SK-N-SH treated with all-trans-retinoic acid at 6 μM for 48 hours (cell line): ENCODE measurements around the gene BICDL1.

ENCODE experiments used
- ATAC-seq: fragments of 200-7000 bp; cut with Tn5 transposase; 3 replicates; pipeline ENCODE4 v1.9.1; 2020; ENCODE audit warnings: mild to moderate bottlenecking, moderate library complexity
- ARNTL ChIP-seq: fragments of 450-650 bp; formaldehyde crosslinking; IDR thresholded peaks from 2 replicates; pipeline ENCODE4 v1.5.0; 2020; ENCODE audit warnings: low read depth, mild to moderate bottlenecking, moderate library complexity, borderline replicate concordance
- BACH2 ChIP-seq: fragments of 250-450 bp; sonication (Bioruptor Pico); IDR thresholded peaks from 2 replicates; pipeline ENCODE4 v1.9.0; 2021; ENCODE audit warnings: mild to moderate bottlenecking, borderline replicate concordance
- CSDC2 ChIP-seq: fragments of 250-450 bp; sonication (Bioruptor Pico); IDR thresholded peaks from 2 replicates; pipeline ENCODE4 v1.5.0; 2020; ENCODE audit warnings: mild to moderate bottlenecking, moderate library complexity
- CSRNP3 ChIP-seq: fragments of 250-450 bp; sonication (Bioruptor Pico); IDR thresholded peaks from 2 replicates; pipeline ENCODE4 v1.5.1; 2021; ENCODE audit warnings: mild to moderate bottlenecking, moderate library complexity
- GLIS3 ChIP-seq: fragments of 250-450 bp; sonication (Bioruptor Pico); IDR thresholded peaks from 2 replicates; pipeline ENCODE4 v1.5.0; 2020; ENCODE audit warnings: mild to moderate bottlenecking, moderate library complexity
- ISL1 ChIP-seq: fragments of 250-450 bp; sonication (Bioruptor Pico); IDR thresholded peaks from 2 replicates; pipeline ENCODE4 v2.1.2; 2022; ENCODE audit warnings: mild to moderate bottlenecking, moderate library complexity
- OSR1 ChIP-seq: fragments of 250-450 bp; sonication (Bioruptor Pico); IDR thresholded peaks from 2 replicates; pipeline ENCODE4 v1.8.0; 2022; ENCODE audit warnings: moderate library complexity, mild to moderate bottlenecking, inconsistent platforms
- PATZ1 ChIP-seq: fragments of 250-450 bp; sonication (Bioruptor Pico); IDR thresholded peaks from 2 replicates; pipeline ENCODE4 v1.8.0; 2020; ENCODE audit warnings: mild to moderate bottlenecking, moderate library complexity, borderline replicate concordance
- PPARA ChIP-seq: fragments of 250-450 bp; sonication (Bioruptor Pico); IDR thresholded peaks from 2 replicates; pipeline ENCODE4 v1.5.0; 2020; ENCODE audit warnings: mild to moderate bottlenecking, borderline replicate concordance
- RARB ChIP-seq: fragments of 250-450 bp; sonication (Bioruptor Pico); IDR thresholded peaks from 2 replicates; pipeline ENCODE4 v1.8.0; 2021; ENCODE audit warnings: mild to moderate bottlenecking, moderate library complexity
- SNAI2 ChIP-seq: fragments of 250-450 bp; sonication (Bioruptor Pico); IDR thresholded peaks from 2 replicates; pipeline ENCODE4 v1.5.0; 2020; ENCODE audit warnings: mild to moderate bottlenecking, moderate library complexity
- TCF4 ChIP-seq: fragments of 250-450 bp; sonication (Bioruptor Pico); IDR thresholded peaks from 2 replicates; pipeline ENCODE4 v1.8.0; 2021; ENCODE audit warnings: mild to moderate bottlenecking, moderate library complexity, borderline replicate concordance
- TOX ChIP-seq: fragments of 250-450 bp; sonication (Bioruptor Pico); IDR thresholded peaks from 2 replicates; pipeline ENCODE4 v1.8.0; 2021; ENCODE audit warnings: mild to moderate bottlenecking, moderate library complexity, borderline replicate concordance
- ZC3H10 ChIP-seq: fragments of 250-450 bp; sonication (Bioruptor Pico); IDR thresholded peaks from 2 replicates; pipeline ENCODE4 v1.5.1; 2021; ENCODE audit warnings: mild to moderate bottlenecking, moderate library complexity
- ZFP3 ChIP-seq: fragments of 250-450 bp; sonication (Bioruptor Pico); IDR thresholded peaks from 2 replicates; pipeline ENCODE4 v1.5.0; 2020; ENCODE audit warnings: mild to moderate bottlenecking, moderate library complexity
- ZFP30 ChIP-seq: fragments of 450-650 bp; formaldehyde crosslinking; IDR thresholded peaks from 2 replicates; pipeline ENCODE4 v1.5.0; 2022; ENCODE audit warnings: mild to moderate bottlenecking, moderate library complexity
- ZNF565 ChIP-seq: fragments of 450-650 bp; formaldehyde crosslinking; conservative IDR thresholded peaks from 2 replicates; pipeline ENCODE4 v1.5.0; 2020; ENCODE audit warnings: low read depth, mild to moderate bottlenecking, moderate library complexity
- ZNF70 ChIP-seq: fragments of 450-650 bp; formaldehyde crosslinking; IDR thresholded peaks from 2 replicates; pipeline ENCODE4 v1.5.0; 2020; ENCODE audit warnings: mild to moderate bottlenecking, moderate library complexity
- ZNF8 ChIP-seq: fragments of 450-650 bp; formaldehyde crosslinking; IDR thresholded peaks from 2 replicates; pipeline ENCODE4 v1.5.0; 2020; ENCODE audit warnings: mild to moderate bottlenecking, moderate library complexity
- TF ChIP-seq, protein P1 (sequence below): fragments of 250-450 bp; sonication (Bioruptor Pico); IDR thresholded peaks from 2 replicates; pipeline ENCODE4 v1.5.1; 2020; ENCODE audit warnings: low read depth, mild to moderate bottlenecking, moderate library complexity
- TF ChIP-seq, protein P2 (sequence below): fragments of 250-450 bp; sonication (Bioruptor Pico); IDR thresholded peaks from 2 replicates; pipeline ENCODE4 v1.8.0; 2021; ENCODE audit warnings: low read depth, mild to moderate bottlenecking, moderate library complexity, borderline replicate concordance
- TF ChIP-seq, protein P3 (sequence below): fragments of 250-450 bp; sonication (Bioruptor Pico); IDR thresholded peaks from 2 replicates; pipeline ENCODE4 v1.5.0; 2020; ENCODE audit warnings: mild to moderate bottlenecking, moderate library complexity

The BICDL1 gene

GRCh38 chr12:120055231-120056000 lies 66.4 kb downstream of the BICDL1 start:
- TF ChIP-seq CSRNP3 (CRISPR knock-in tag) (no peak), ZFP30 (CRISPR knock-in tag) (no peak), PPARA (CRISPR knock-in tag) (no peak), BACH2 (CRISPR knock-in tag) (no peak), OSR1 (CRISPR knock-in tag) (no peak), TOX (CRISPR knock-in tag) (no peak), ZNF8 (CRISPR knock-in tag) (no peak), PATZ1 (no peak), CSDC2 (no peak), GLIS3 (CRISPR knock-in tag) (no peak), ZNF565 (no peak), ZFP3 (CRISPR knock-in tag) (no peak), ZC3H10 (CRISPR knock-in tag) (no peak), ZNF70 (CRISPR knock-in tag) (no peak), SNAI2 (CRISPR knock-in tag) (no peak), TCF4 (CRISPR knock-in tag) (no peak)
- TF ChIP-seq, protein P1, sequence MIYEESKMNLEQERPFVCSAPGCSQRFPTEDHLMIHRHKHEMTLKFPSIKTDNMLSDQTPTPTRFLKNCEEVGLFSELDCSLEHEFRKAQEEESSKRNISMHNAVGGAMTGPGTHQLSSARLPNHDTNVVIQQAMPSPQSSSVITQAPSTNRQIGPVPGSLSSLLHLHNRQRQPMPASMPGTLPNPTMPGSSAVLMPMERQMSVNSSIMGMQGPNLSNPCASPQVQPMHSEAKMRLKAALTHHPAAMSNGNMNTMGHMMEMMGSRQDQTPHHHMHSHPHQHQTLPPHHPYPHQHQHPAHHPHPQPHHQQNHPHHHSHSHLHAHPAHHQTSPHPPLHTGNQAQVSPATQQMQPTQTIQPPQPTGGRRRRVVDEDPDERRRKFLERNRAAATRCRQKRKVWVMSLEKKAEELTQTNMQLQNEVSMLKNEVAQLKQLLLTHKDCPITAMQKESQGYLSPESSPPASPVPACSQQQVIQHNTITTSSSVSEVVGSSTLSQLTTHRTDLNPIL, result no peak
- TF ChIP-seq, protein P2, sequence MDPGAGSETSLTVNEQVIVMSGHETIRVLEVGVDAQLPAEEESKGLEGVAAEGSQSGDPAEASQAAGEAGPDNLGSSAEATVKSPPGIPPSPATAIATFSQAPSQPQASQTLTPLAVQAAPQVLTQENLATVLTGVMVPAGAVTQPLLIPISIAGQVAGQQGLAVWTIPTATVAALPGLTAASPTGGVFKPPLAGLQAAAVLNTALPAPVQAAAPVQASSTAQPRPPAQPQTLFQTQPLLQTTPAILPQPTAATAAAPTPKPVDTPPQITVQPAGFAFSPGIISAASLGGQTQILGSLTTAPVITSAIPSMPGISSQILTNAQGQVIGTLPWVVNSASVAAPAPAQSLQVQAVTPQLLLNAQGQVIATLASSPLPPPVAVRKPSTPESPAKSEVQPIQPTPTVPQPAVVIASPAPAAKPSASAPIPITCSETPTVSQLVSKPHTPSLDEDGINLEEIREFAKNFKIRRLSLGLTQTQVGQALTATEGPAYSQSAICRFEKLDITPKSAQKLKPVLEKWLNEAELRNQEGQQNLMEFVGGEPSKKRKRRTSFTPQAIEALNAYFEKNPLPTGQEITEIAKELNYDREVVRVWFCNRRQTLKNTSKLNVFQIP (CRISPR knock-in tag), result no peak
- ATAC-seq, result no peak

DNA sequence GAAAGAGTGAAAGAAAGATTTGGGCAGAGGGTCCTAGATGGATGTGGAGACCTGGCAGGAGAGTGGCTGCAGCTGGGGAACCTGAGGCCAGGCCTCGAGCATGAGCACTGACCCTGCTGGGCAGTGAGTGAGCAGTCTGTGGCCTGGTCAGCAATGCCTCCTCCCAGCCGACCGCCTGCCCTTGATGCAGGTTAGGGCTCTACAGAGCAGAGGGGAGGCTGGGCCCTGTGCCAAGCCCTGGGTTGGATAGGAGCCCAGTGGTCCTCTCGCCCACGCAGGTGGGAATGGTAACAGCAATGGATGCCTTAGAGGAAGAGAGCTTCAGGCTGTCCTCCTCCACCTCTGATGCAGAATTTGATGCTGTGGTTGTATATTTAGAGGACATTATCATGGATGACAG lies 67.7 kb downstream of the BICDL1 start:
- TF ChIP-seq RARB (CRISPR knock-in tag), result no peak
- no peak for TF ChIP-seq PPARA (CRISPR knock-in tag)
- TF ChIP-seq, protein P3, sequence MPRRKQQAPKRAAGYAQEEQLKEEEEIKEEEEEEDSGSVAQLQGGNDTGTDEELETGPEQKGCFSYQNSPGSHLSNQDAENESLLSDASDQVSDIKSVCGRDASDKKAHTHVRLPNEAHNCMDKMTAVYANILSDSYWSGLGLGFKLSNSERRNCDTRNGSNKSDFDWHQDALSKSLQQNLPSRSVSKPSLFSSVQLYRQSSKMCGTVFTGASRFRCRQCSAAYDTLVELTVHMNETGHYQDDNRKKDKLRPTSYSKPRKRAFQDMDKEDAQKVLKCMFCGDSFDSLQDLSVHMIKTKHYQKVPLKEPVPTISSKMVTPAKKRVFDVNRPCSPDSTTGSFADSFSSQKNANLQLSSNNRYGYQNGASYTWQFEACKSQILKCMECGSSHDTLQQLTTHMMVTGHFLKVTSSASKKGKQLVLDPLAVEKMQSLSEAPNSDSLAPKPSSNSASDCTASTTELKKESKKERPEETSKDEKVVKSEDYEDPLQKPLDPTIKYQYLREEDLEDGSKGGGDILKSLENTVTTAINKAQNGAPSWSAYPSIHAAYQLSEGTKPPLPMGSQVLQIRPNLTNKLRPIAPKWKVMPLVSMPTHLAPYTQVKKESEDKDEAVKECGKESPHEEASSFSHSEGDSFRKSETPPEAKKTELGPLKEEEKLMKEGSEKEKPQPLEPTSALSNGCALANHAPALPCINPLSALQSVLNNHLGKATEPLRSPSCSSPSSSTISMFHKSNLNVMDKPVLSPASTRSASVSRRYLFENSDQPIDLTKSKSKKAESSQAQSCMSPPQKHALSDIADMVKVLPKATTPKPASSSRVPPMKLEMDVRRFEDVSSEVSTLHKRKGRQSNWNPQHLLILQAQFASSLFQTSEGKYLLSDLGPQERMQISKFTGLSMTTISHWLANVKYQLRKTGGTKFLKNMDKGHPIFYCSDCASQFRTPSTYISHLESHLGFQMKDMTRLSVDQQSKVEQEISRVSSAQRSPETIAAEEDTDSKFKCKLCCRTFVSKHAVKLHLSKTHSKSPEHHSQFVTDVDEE, result no peak
- TF ChIP-seq TCF4 (CRISPR knock-in tag), result no peak
- TF ChIP-seq SNAI2 (CRISPR knock-in tag), result no peak
- no peak for TF ChIP-seq ZNF8 (CRISPR knock-in tag)
- TF ChIP-seq ARNTL (CRISPR knock-in tag), result no peak
- no peak for TF ChIP-seq CSDC2
- TF ChIP-seq, protein P1, result no peak
- no peak for TF ChIP-seq ISL1 (CRISPR knock-in tag)
- no peak for TF ChIP-seq OSR1 (CRISPR knock-in tag)
- TF ChIP-seq GLIS3 (CRISPR knock-in tag), result no peak
- TF ChIP-seq ZFP3 (CRISPR knock-in tag), result no peak
- TF ChIP-seq, all 23 proteins: peak for 0
- no peak for ATAC-seq
